SW480 (cell line): Measurements from ENCODE around the gene PDE1C.
A peak's percentile ranks its signal among the peaks of the same experiment; 100 is the strongest.

Source experiments
- DNase-seq: peaks from one replicate; pipeline ENCODE4 v3.0.0-alpha.2; 2016; ENCODE audit warnings: low spot score

PDE1C gene

DNA sequence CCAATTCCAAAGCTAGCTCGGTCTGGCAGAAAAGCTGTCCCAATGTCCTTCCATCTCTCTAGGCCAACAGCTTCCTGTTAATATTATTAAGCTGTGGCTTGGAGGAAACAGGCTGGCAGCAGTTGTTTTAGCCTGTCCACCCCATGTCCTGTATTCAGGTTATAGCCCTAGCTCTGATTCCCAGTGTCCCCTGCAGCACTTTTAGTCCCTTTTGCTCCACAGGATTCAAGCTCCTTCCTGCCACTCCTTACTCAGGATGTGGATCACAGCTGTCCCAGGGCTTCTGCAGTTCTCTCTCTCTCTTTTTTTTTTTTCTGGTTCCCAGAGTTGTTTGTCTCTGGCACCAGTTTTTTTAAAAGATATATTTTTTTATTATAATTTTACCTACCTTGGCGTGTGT lies 298.0 kb downstream of the PDE1C start:
- no peak for DNase-seq

DNA sequence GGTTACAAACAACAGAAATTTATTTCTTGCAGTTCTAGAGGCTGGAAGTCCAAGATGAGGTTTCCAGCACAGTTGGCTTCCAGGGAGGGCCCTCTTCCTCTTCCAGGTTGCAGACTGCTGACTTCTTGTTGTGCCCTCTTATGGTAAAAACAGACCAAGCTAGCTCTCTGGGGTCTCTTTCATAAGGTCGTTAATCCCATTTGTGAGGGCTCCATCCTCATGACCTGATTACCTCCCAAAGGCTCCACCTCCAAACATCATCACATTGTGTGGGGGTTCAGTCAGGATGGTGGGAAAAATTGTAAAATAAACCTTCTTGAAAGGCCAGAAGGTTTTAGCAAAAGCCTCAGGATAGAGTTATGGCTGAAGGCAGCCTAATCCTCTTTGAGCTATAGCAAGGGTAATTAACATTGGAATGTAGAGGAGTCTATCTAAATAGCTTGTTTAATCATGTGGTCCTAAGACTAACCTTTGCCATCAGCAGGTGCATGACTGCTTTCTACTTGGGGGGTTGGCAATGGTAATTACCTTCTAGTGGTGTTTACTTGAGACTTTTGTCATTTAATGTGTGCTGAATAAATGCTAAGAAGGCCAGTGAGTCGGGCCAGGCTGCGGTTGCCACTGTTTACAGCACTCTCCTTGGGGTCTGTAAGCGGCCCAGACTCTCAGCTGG lies 302.4 kb downstream of the PDE1C start:
- no peak for DNase-seq

DNA sequence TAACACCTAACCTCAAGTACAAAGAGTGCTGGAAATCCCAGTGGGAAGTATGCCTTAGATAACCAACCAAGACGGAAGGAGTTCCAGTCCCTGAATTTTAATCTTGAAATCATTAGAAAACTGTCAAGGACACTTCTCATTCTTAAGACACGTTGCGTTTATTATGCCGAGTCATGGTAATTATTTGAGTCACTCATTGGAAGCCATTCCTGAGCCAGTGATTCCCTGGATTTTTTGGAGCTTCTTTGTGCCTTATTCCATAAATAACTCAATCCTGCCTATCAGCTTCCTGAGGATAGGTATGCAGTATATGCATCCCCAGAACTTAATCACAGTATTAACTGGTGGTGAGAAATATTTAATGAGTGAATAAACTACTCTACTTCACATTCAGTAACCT lies 305.7 kb downstream of the PDE1C start:
- DNase-seq: no peak

DNA sequence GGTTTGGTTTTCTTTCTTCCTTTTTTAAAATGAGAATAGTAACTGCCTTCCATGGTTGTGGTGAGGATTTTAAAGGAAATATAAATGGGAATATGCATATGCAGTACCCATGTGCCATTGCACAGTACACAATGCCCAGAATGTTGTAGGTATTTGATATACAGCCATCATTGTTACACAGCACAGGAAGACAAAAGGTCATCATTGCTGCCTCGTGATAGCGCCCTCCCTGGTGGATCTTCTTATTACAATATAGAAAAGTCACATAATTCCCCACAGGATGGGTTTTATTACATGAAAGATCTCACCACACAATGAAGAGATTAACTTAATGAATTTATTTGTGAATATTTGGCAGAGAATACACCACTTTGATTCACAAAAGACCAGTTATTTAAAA lies 306.7 kb downstream of the PDE1C start:
- DNase-seq: no peak

DNA sequence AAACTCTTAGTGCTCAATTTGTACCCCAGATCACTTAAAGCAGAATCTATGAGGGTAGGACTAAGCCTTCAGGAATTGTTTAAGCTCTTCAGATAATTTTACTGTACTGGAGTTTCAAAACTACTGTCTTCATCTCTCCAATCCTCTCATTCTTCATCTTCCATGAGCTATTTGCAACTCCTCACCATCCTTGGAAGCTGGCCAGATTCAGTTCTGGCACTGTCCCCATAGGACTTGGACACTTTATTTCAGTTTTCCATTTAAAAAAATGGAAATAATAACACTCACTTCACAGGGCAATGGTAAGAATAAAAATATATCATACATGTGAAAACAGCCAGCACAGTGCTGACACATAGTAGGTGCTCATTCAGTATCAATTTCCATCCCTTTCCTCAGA lies 308.6 kb downstream of the PDE1C start:
- no peak for DNase-seq

DNA sequence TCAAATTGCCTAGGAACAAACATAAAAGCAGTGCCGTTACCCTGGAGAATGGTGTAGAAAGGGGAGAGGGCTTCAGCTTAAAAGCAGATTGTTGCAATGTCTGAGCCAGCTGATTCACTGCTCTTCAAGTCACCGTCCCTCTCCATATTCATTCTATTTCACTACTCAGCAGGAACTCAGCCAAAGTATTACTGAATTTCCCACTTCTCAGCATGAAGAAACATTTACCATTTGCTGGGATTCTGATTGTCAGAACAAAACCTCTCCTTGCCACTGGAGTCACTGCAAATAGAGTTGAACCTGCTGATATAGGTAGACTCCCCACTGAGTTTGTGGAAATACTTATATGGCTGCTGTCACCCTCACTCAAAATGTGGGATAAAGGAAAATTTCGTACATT lies 311.5 kb downstream of the PDE1C start:
- no peak for DNase-seq

DNA sequence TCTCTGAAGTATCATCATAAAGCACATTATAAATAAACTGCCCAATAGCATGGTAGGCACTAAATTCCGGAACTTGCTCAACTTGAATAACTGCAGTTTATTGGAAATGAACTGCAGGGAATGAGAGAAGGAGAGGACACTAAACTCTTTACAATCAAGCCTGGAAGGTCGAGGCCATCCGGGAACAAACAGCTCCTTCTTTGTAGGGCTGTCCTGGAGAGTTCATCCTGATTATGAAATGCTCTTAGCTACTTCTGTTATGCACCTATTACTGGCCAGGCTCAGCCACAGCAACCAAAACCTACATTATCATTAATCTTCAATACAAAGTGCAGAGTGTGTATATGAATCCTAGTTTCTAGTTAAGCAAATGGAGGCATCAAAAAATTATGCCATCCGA lies 318.5 kb downstream of the PDE1C start:
- DNase-seq: no peak

DNA sequence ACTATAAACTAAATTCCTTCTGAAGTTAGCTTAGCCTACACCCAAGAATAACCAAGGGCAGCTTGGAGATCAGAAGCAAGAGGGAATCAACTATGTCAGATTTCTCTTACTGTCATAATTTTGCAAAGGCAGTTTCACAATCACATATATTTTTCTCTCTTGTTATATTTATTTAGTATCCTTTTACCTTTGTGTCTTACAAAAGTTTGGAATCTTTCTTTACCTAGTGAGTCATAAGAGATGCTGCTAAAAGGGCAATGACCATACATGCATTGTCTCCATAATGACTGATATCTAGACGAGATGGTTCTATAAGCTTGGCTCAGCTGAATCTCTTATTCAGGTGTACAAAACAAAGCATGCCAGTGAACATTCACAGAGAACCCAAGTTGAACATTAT lies 322.1 kb downstream of the PDE1C start:
- no peak for DNase-seq

DNA sequence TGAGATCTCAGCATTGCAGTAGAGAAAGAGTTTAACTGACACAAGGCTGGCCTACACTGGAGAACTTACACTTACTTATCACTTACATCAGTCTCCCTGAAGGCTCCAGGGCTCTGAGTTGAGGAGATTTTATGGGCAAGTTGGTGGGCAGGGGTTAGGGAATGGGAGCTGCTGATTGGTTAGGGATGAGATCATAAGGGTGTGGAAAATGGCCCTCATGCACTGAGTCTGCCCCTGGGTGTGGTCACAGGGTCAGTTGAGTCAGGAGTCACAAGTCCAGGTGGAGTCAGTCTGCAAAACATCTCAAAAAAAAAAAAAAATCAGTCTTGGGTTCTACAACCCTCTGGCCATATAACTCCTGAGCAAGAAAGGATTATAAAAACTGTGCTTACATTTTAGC lies 322.7 kb downstream of the PDE1C start:
- peak; percentile 16 for DNase-seq

DNA sequence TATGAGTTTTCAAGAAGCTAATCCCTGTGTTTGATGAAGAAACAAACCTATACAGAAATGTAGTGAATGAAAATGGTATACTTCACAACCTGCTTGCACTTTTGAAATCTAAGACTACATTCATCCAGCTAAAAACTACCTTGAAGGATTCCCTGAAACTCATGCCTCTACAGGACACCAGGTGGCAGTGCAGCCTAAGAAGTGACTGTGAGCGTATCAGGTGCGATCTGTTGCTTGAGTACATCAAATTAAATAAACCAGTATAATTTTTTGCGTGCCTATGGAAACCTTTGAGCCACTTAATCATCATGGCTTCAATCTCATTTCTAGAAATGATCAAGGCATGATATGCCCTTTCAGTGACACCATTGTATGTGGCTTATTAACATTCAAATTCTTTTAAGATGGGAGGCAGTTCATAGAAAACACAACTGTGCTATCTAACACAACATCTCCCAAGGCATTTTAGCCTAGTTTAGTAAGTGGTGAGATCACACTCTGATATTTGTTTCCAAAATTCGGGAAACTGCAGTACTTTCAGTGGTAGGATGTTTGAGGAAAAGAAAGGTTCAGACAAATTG lies 325.8 kb downstream of the PDE1C start:
- peak; percentile 81 for DNase-seq

DNA sequence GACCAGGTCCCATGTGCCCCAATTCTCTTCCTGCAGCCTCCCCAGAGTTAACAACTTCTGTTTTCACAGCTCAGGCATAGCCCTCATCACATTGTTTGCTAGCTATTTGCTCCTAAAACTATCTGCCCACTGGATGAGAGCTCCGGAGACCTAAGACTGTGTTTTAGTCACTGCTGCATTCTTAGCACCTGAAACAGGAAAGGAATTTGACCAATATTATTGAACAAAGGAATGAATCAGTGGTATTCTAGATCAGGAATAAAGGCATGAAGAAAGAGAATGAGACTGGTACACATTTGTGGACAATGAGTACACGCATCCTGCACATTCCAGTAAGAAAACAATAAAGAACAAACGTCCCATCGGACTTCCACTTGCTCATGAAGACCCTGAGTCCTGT lies 328.4 kb downstream of the PDE1C start:
- no peak for DNase-seq

DNA sequence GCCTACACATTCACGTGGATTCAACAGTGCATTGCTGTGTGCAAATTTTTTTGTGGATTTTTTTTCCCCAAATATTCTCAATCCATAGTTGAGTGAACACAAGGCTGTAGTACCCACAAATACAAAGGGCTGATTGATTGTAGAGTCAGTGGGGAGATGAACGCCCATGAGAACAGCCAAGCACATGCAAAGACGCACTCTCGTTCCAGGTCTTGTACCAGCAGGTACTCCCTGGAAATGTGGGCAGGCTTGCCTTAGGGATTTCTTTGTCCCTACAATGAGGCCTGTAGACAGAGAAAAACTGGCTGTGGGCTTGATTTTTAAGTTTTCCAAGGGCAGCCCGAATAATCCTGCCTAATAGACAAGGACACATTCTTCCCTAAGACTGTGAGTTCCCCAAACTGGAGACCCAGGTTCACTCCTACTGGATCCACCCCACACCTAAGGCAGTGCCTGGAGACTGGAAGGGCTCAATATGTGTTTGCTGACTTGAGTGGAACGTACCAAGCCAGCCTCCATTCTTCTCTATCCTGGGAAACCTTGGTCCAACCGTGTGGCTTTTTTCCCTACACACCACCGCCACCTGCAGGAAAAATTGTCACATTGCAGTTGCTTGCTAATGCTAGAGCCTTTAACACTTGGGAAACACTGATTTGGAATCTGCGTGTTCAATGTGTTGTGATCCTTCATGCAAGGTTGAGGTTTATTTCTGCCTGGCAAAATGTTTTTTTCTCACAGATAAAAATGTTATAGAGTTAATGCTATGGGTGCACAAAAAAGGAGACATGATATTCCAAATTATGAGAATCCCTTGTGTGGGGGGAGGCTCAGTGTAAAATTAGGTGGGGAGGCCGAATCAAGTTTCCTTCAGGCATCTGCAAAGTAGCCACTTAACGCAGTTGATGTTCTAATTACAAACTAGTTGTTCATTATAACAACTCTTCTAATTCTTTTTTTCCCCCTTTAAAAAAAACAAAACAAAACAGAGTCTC lies 333.9 kb downstream of the PDE1C start:
- DNase-seq: peak; percentile 72

DNA sequence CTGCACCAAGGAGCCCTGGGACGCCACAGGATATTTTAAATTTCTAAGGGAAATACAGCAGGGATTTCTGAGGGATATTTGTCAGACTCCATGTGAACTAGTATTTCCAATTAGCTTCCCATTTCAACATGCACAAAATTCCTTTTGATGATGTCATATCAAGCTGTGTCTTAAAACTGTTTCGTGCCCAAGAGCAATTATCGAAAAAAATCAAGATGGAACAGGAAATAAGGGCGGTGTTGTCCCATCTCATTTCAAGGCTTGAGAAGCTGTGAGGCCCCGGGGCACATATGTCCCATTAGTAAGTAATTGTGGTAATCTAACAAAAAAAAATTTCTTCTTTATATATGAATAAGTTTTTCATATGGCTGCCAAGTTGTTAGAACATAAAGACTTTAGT lies 335.8 kb downstream of the PDE1C start:
- DNase-seq: no peak

DNA sequence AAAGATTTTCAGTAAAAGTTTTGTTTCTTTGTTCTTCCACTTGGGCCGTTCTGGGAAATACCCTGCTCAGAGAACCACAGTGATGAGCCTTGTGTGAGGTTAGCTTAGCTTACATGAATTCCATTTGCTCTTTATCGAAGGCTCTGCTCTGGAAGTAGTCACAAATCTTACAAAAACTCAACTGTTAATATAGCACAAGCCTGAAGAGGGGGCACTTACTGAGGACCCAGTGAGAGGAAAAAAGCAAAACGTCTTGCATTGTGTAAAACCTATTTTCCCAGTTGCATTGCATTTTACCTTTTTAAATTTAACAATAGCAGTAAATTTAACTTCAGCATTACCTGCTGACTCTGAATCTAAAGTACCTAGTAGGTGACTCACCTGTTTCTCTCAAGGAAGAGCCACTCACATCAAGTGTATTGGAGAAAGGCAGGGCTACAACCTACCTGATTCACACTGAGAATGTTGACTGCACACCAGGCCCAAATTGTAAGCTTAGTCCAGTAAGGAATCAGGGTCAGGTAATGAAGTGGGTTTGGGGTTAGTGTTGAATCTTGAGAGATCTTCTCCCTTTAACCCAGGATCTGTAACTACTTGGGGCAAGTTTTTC lies 340.9 kb downstream of the PDE1C start:
- no peak for DNase-seq

DNA sequence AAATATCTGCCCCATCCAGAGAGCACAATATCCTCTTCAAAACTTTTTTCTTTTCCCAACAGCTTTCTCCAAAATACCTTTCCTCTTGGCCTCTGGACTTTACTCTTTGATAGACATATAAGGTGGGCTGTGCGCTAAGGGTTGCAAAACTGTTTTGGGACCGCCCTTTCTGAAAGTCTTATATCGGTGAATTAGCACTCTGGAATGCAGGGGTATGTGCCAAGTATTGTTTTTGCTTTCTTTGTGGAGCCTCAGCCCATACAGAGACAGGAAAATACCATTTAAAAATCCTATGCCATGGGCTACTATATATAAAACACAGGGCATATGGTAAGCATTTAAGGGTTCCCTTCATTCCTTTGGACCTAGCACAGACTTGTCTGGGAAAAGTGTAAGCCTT lies 345.5 kb downstream of the PDE1C start:
- DNase-seq: no peak

DNA sequence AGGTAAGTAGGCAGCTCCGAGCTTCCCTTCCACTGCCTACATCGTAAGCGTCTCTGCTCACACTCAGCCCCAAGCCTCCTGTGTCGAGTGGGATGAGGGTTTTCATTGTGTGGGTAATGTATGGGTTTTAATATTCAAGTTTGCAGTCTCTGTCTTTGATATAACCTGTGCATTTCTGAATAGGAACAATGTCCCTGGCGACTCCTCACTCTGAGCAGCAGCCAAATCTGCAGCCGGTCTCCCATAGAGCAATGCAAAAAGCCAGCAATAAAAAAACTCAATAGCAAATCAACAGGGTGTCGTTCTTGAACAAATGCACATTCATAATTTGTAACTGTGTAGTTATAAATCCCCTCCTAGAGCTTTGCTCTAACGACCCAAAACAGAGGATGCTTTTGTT lies 349.8 kb downstream of the PDE1C start:
- no peak for DNase-seq

DNA sequence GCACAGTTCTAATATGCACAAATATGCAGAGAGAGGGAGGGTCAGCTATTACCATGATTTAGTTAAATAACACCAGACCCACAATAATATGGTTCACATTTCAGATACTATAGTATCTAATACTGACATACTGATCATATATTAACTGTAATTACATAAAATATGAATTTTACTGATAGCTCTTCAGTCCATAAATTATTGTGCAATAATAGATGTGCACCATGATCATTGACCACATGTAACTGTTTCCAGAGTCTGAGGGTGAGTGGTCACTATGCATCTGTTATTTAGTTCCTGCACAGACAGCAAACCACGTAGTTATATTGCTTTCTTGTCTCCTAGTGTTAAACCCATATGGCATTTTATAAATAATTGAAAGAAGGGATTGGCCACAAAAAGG lies 353.9 kb downstream of the PDE1C start:
- DNase-seq: no peak

DNA sequence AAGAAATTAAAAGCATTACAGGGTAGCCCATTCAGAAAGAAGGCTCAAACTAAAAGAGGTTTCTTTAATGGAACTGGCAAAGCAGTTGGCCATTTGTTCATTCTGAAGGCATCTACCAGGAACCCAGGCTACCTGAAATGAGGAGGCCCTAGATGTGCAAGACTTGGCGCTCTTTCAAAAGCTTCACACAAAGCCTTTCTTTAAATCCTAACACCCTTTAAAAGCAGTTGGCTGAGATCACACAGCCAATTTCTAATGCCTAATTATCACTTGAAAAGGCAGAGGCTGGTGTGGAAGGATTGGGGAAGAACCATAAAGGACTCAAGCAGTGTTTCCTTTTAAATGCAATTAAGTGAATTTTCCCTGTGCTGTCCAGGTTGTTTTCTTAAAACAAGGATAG lies 360.0 kb downstream of the PDE1C start:
- DNase-seq: no peak

DNA sequence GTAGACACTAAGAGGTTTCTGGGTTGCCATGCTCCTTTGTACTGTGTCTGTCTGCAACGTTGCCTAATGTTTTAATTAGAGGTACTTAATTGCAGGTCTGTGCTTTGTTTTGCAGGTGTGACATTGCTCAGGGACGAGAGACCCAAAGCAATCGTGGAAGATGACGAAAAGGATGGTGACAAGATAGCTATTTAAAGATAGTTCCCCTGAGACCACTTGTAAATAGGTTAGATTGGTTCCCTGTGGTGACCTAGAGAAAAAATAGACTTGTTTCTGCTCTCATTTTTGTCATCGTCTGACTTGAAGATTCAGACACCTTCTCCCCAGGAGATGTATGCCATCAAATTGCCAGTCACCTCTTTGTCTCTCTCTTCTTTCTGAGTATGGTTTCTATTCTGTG lies 363.1 kb downstream of the PDE1C start:
- DNase-seq: no peak

DNA sequence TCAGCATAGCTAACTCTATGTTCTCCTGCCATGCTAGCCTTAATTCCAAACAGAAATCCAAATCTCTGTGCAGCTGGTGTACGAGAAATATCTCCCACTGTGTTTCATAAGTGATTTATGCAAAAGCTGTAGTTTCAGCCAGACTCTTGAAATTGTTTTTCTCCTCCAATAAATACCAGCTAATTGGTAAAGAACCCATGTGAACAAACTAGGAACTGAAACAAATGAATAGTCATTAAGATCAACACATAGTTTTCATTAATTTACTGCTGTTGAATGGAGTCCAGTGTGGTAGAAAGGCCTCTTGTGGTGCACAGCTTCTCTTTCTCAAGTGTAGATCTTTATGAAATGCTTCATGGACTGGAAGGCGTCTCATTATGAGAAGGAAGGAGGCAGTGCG lies 364.8 kb downstream of the PDE1C start:
- no peak for DNase-seq

DNA sequence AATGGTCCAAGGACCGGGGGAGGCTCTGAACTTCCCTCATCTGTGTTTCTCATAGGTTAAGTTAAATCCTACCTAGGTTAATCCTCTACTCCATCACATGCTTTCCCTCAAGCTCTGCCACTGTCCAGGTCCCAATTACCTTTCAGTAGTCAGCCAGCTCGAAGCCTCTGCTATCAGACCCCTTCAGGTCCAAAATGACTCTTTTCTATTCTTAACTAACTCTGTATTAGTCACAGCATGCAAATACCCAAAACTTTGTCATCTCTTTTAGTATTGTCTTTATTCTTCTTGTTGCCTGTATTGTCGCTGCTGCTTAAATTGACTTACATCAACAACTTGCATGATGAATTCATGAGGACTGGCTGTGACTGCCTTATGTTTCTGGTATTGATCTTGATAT lies 367.9 kb downstream of the PDE1C start:
- no peak for DNase-seq
